Loucy (cell line): Measurements from ENCODE around the gene NANOS3.
A peak's percentile ranks its signal among the peaks of the same experiment; 100 is the strongest.

Experiments
- H2AFZ ChIP-seq: fragments of 200-600 bp; sonication (generic); 2 replicates; pipeline ENCODE4 v1.6.0; 2016; ENCODE audit warnings: antibody characterized with exemption, mild to moderate bottlenecking, low read length, moderate library complexity
- H3F3A ChIP-seq: fragments of 200-600 bp; 2 replicates; pipeline ENCODE4 v1.6.0; 2016; ENCODE audit warnings: antibody characterized with exemption, low read depth, mild to moderate bottlenecking
- H3K27me3 ChIP-seq: fragments of 200-600 bp; sonication (generic); 2 replicates; pipeline ENCODE4 v1.6.1; 2014; ENCODE audit warnings: low read length, mild to moderate bottlenecking; ENCODE audit not compliant: insufficient read depth, poor library complexity, severe bottlenecking
- H3K36me3 ChIP-seq: fragments of 200-600 bp; sonication (generic); 2 replicates; pipeline ENCODE4 v1.6.1; 2016; ENCODE audit warnings: low read length; ENCODE audit not compliant: insufficient read depth
- H3K4me1 ChIP-seq: fragments of 200-600 bp; sonication (generic); 2 replicates; pipeline ENCODE4 v1.5.1; 2014; ENCODE audit warnings: low read length, mild to moderate bottlenecking; ENCODE audit not compliant: insufficient read depth, poor library complexity, severe bottlenecking
- H3K4me2 ChIP-seq: fragments of 200-600 bp; sonication (generic); 2 replicates; pipeline ENCODE4 v1.6.0; 2014; ENCODE audit warnings: antibody characterized with exemption, low read length, low read depth, mild to moderate bottlenecking; ENCODE audit not compliant: poor library complexity, severe bottlenecking
- H3K4me3 ChIP-seq: fragments of 200-600 bp; sonication (generic); 2 replicates; pipeline ENCODE4 v1.5.1; 2014; ENCODE audit warnings: low read length, mild to moderate bottlenecking, mixed read lengths; ENCODE audit not compliant: poor library complexity, severe bottlenecking
- H3K79me2 ChIP-seq: fragments of 200-600 bp; sonication (generic); 2 replicates; pipeline ENCODE4 v1.6.1; 2014; ENCODE audit warnings: low read length; ENCODE audit not compliant: insufficient read depth
- H3K9ac ChIP-seq: fragments of 200-600 bp; sonication (generic); 2 replicates; pipeline ENCODE4 v1.6.0; 2014; ENCODE audit warnings: mild to moderate bottlenecking, low read depth, low read length, moderate library complexity; ENCODE audit not compliant: poor library complexity, severe bottlenecking
- H3K9me2 ChIP-seq: fragments of 200-600 bp; sonication (generic); replicated peaks from 2 replicates; pipeline ENCODE4 v1.6.1; 2016; ENCODE audit warnings: low read depth, low read length, mixed read lengths
- H3K9me3 ChIP-seq: fragments of 200-600 bp; sonication (generic); 2 replicates; pipeline ENCODE4 v1.6.1; 2014; ENCODE audit warnings: mild to moderate bottlenecking, antibody characterized with exemption, low read length, low read depth; ENCODE audit not compliant: insufficient read depth
- H4K20me1 ChIP-seq: fragments of 200-600 bp; sonication (generic); 2 replicates; pipeline ENCODE4 v1.6.0; 2014; ENCODE audit warnings: antibody characterized with exemption, low read length, mild to moderate bottlenecking; ENCODE audit not compliant: insufficient read depth, poor library complexity, severe bottlenecking
- CTCF ChIP-seq: fragments of 200-600 bp; sonication (generic); conservative IDR thresholded peaks from 2 replicates; pipeline ENCODE4 v1.5.1; 2014; ENCODE audit warnings: mild to moderate bottlenecking, antibody characterized with exemption, low read length
- EZH2phosphoT487 ChIP-seq: fragments of 200-600 bp; IDR thresholded peaks from 2 replicates; pipeline ENCODE4 v1.6.1; 2018; ENCODE audit warnings: antibody characterized with exemption, mild to moderate bottlenecking, moderate library complexity, borderline replicate concordance

The NANOS3 gene

GRCh38 chr19:13830741-13831536 is 46.0 kb upstream of the NANOS3 start:
- Histone ChIP-seq H3K9ac (no peak overlapping the region), H3K4me2 (no peak overlapping the region), H3F3A (peaks cover under 1% of the 10 kb centered on the region), H3K36me3 (no peaks in the 10 kb centered on the region), H4K20me1 (no peaks in the 10 kb centered on the region), H3K9me2 (no peaks in the 10 kb centered on the region), H3K79me2 (peaks cover 21% of the 10 kb centered on the region), H3K9me3 (no peaks in the 10 kb centered on the region), H3K4me1 (peaks cover 27% of the 10 kb centered on the region), H3K27me3 (no peaks in the 10 kb centered on the region), H2AFZ (no peak overlapping the region), H3K4me3 (no peak overlapping the region)
- TF ChIP-seq CTCF, result no peak
- no peak for TF ChIP-seq EZH2phosphoT487

- TF ChIP-seq CTCF (no peak), EZH2phosphoT487 (no peak)
- H3K4me3 ChIP-seq, result no peak overlapping the region
- no peaks in the 10 kb centered on the region for H3K27me3 ChIP-seq
- H2AFZ ChIP-seq, result no peak overlapping the region
- H3F3A ChIP-seq, result peaks cover 7% of the 10 kb centered on the region
- no peaks in the 10 kb centered on the region for H3K36me3 ChIP-seq
- H3K79me2 ChIP-seq, result peaks cover 21% of the 10 kb centered on the region
- H3K9me3 ChIP-seq, result no peaks in the 10 kb centered on the region
- H3K4me1 ChIP-seq, result peaks cover 33% of the 10 kb centered on the region
- no peaks in the 10 kb centered on the region for H4K20me1 ChIP-seq
- H3K4me2 ChIP-seq, result no peak overlapping the region
- no peak overlapping the region for H3K9ac ChIP-seq
- H3K9me2 ChIP-seq, result no peaks in the 10 kb centered on the region
Observed at GRCh38 chr19:13831537-13832467, 45.1 kb upstream of the NANOS3 start.

- peaks cover 45% of the 10 kb centered on the region for H3K4me1 ChIP-seq
- peak overlapping the region; percentile 70 for H3K4me3 ChIP-seq
- H3F3A ChIP-seq, result peaks cover 10% of the 10 kb centered on the region
- H3K9me2 ChIP-seq, result no peaks in the 10 kb centered on the region
- H3K79me2 ChIP-seq, result peaks cover 35% of the 10 kb centered on the region
- no peaks in the 10 kb centered on the region for H4K20me1 ChIP-seq
- no peaks in the 10 kb centered on the region for H3K9me3 ChIP-seq
- H3K9ac ChIP-seq, result peak overlapping the region; percentile 98
- peak overlapping the region; percentile 67; the same call in 1 of the 2 replicates for H2AFZ ChIP-seq
- no peaks in the 10 kb centered on the region for H3K27me3 ChIP-seq
- H3K4me2 ChIP-seq, result peak overlapping the region; percentile 94
- no peaks in the 10 kb centered on the region for H3K36me3 ChIP-seq
- TF ChIP-seq EZH2phosphoT487 (no peak), CTCF (peak; percentile 49)
Observed at GRCh38 chr19:13833330-13834243, 43.3 kb upstream of the NANOS3 start.
